Effector CD4-positive, alpha-beta T cell (primary cell): Measurements from ENCODE around the gene B4GALNT1.
"Not testable (repeated sequence)": the region's sequence is repeated elsewhere in the genome, so short reads cannot be mapped to it uniquely, and the experiment has no call there.

ENCODE experiments used
- DNase-seq: peaks from one replicate; pipeline ENCODE4 v3.0.0-alpha.2; 2020

B4GALNT1 gene

DNA sequence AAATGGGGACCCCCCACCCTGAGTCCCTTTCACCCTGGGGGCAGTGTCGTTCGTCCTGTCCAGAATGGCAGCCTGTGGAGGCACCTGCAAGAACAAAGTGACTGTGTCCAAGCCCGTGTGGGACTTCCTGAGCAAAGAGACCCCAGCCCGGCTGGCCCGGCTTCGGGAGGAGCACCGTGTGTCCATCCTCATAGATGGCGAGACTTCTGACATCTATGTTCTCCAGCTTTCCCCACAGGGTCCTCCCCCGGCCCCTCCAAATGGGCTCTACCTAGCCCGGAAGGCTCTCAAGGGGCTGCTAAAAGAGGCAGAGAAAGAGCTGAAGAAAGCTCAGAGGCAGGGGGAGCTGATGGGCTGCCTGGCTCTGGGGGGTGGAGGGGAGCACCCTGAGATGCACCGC lies 26.2 kb downstream of the B4GALNT1 start:
- no peak for DNase-seq

DNA sequence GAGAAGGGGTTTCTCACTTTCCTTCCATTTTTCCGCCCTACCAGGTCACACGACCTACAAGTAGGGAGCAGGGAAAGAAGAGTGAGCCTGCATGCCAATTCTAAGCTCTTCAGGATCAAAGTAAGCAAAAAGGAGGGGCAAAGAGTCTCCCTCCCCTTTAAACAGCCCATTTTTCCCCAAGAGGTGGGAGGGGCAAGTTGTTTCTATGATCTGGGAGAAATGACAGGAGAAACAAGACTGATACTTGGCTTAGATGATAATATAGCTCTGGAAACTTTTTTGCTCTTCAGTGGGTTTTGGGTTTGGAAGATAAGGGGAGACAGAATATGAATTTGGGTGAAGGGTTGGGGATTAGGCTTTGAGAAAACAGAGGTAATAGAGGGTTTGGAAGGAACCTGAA lies 26.6 kb downstream of the B4GALNT1 start:
- no peak for DNase-seq

DNA sequence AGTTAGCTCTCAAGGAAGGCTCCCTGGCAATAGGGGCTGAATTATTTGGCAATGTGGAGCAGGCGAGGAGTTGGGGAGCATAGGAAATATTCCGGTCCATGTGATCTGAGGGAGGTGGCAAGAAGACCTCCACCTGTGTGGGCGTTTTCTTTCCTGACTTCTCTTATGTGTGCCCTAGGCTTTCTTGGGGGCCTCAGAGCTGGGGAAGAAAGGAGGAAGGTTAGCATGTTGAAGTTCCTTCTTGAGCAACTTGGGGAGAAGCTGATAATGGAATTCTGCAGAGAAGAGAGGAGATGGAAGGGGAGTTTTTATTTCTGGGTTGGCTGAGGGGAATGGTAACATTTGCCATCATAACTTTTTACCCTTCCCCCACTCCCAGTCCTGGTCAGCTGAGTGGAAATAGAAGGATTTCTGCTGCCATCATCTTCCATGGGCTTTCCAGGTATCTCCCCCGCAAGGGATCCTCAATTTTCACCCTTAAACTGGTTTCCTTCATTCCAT lies 27.1 kb downstream of the B4GALNT1 start:
- DNase-seq, result no peak

DNA sequence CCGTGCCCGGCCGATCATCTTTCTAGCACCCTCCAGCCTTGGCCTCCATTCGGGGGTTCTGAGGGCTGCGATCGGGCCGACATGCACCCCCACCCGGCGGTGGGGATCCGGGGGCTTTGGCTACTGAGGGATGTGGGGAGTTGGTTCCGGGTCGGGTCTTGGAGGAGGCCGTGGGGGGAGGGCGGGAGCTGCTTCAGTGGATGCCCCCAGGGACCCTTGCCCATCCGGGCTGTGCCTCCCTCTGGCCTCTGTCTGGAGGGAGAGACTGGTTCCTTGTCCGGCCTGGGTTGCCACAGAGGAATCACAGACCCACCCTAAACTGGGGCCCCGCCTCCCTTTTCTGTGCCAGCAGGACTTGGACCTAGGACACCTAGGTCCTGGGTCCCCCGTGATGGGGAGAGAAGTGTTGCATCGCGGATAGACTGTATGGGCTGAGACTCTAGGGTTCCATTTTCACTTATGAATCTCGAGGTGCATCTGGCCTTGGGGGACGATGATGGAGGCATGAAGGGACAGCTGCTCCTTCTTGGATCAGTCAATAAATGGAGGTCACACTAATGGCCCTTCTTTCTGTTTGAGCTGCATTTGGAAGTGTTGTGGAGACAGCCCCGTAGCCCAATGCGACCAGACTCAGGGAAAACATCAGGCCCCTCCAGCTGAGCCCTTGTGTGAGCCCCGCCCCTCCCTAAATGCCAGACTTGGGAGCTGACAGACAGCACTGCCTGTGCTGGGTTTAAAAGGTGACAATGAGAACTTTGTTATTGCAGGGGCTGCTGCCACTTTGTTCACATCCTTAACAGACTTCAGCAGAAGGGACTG lies 27.8 kb downstream of the B4GALNT1 start:
- no peak for DNase-seq

- peak; percentile 19 for DNase-seq
These were observed 28.5 kb downstream of the B4GALNT1 start, which contains the start of gene DTX3 for GRCh38 chr12:57604454-57604991. Gene DTX3, plus strand, starts transcription at chr12:57604824. Its CDS starts 1,694 bp downstream, at chr12:57606518.

DNA sequence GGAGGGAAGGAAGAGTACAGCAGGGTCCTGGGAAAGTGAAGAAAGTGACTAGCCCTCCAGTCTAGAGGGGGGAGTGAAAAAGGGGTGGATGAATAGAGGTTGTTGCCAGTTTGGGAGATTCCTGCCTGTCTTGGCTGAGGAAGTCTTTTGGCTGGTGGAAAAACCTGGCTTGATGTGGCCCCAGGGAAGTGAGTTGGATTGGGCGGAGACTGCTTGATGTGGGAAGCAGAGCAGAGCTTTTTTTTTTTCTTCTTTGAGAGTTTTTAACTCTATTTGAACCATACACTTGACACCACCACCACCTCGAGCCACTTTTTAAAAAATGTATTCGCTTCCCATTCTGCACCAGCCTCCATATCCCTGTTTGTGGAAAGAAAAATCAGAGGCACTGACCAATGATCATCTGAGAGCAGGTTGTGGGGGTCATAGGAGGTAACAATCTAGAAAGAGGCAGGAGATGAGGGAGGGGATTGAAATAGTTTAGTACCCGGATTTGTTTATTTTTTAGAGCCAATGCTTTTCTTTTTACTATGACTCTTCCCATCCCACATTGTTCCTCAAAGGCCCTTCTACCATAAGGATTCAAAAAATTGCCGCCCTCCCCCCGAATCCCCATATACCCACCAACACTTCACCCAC lies 29.1 kb downstream of the B4GALNT1 start:
- DNase-seq, result no peak

DNA sequence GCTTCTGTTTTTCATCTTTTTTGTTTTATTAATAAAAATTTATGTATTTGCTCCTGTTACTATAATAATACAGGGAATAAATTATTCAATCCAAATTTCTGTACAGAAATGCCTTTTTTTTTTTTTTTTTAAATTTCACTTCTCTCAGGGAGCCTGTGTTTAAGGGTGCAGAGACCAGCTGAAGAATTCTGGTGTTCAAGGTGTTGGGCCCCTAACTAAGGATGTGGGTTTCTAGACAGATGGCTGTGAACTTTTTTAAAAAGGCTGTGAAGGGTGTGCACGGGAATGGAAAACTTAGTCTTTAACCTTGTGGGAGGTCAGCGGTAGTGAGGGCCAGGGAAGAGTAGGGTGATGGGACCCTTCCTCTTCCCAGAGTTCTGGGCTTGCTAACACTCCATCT lies 29.7 kb downstream of the B4GALNT1 start:
- no peak for DNase-seq

DNA sequence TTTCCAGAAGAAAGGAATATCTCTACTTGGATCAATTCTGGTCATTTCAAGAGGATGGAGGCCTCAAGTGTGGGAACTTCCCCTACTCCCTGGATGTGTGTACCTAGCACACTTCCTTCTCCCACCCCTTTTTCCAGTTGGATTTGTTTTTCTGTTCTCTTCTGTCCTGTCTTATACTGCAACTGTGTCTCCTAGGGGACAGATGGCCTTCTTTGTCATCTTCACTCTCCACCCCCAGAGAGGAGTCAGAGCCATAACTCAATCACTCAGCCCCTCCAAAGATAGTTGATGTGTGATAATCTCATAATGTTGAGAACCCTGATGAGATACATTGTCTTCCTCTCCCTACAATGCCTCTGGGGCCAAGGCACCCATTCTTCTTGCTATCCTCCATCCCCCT lies 30.5 kb downstream of the B4GALNT1 start:
- DNase-seq, result no peak

GRCh38 chr12:57600395-57600794 lies 32.6 kb downstream of the B4GALNT1 start:
- no peak for DNase-seq

DNA sequence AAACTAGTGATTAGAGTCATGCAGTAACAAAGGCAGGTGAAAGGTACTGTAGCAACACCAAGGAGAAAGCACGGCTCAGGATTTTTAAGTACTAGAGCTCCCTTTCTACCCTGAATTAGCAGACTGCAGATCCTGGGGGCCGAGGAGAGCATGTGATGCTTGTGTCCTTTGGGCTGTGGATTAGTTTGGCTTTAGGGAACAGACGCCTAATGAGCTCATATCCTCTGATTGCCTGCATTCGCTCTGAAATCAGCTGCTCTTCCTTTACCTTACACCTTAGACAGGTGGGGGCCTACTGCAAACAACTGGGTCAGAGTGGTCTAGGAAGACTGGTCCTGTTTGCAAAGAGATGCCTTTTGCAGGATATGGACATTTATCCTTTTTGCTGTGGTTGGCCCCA lies 39.8 kb downstream of the B4GALNT1 start:
- no peak for DNase-seq

DNA sequence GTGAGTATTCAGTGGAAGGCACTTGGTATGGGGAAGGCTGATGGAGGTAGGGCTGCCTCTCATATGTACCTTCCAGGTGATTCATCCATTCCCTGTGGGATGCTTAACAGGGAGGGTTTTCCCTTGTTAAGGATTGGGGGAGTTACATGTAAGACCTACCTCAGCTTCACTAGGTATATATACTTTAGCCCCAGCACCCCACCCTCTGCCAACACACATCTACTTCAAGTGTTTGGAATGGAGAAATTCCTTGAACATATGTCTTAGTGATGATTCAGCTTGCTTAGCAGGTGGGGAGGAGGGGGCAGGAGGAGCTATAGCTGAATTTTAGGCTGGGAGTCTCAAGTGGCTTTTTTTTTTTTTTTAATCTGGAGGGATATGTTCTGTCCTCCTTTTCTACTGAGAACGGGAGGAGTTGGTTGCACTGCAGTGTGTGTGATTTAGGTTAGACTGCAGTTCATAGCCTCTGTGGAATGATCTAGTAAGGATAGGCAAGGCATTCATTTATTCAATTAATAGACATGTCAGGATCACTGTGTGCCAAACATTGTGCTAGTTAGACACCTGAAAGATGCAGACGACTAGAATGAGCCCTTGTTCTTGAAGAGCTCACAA lies 40.3 kb downstream of the B4GALNT1 start:
- DNase-seq, result no peak

GRCh38 chr12:57591782-57592325 lies 41.1 kb downstream of the B4GALNT1 start:
- DNase-seq, result no peak

- DNase-seq, result peak; percentile 68
These were observed 41.9 kb downstream of the B4GALNT1 start, which contains the start of gene PIP4K2C for GRCh38 chr12:57590864-57591781. Gene PIP4K2C, plus strand, starts transcription at chr12:57591192. Its CDS starts 98 bp downstream, at chr12:57591290.

DNA sequence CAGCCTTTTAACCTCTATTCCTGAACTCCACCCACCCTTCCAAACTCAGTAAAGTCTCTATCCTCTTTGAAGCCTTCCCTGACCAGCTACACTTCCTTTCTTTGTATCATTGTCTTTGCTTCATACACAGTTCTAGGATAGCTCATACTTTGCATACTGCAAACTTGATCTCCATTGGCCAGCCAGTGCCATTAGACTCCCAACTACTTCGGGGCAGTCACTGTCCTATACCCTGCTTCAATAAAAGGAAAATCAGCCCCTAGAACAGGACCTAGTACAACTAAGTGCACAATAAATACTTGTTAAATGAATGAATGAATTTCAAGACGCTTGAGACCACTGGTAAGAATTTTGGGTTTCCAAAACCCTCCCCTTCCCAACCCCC lies 42.5 kb downstream of the B4GALNT1 start:
- no peak for DNase-seq

DNA sequence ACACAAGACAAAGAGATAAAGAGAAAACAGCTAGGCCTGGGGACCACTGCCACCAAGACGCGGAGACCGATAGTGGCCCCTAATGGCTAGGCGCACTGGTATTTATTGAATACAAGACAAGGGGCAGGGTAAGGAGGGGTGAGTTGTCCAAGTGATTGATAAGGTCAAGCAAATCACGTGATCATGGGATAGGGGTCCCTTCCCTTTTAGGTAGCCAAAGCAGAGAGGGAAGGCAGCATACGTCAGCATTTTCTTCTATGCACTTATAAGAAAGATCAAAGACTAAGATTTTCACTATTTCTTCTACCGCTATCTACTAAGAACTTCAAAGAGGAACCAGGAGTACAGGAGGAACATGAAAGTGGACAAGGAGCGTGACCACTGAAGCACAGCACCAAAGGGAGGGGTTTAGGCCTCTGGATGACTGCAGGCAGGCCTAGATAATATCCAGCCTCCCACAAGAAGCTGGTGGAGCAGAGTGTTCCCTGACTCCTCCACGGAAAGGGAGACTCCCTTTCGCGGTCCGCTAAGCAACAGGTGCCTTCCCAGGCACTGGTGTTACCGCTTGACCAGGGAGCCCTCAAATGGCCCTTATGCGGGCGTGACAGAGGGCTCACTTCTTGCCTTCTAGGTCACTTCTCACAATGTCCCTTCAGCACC lies 43.9 kb downstream of the B4GALNT1 start:
- DNase-seq, result not testable (repeated sequence)

GRCh38 chr12:57586832-57587429 lies 46.1 kb downstream of the B4GALNT1 start:
- DNase-seq, result no peak

DNA sequence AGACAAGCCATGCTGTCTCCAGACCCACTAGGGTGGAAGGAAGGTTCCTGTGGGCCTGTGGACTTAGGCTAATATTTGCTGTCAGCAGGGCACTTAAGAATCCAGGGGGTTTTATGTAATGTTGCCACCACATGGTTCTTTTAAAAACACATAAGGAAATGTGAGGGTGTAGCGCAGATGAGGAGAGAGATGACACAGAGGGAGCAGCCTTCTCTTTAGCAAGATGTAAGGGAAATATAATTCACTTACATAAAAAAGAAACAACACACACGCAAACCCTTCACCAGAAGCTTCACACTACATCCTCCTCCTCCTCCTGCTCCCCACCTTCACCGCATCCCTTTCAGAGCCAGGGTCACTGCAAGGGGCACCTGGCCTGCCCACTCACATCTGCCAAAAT lies 46.9 kb downstream of the B4GALNT1 start:
- DNase-seq, result no peak

DNA sequence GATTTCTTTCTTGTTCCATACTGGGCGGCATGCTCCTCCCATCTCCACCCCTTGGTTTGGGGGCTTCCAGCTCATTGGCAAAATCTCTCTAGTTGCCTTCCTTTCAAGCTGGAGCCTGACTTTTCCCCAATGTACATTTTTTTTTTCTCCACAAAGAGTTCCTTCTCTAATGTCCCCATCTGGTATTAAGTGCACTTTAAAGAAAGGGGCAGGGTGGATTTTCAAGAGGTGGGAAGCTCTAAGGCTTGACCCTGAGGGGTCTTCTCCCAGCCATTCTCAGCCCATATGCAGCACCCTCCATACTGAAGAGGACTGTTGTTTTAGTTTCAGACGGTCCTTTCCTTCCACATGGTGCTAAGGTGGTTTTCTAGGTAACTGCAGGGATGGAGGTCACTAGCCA lies 47.8 kb downstream of the B4GALNT1 start:
- DNase-seq, result no peak

- no peak for DNase-seq
These were observed 48.3 kb downstream of the B4GALNT1 start for GRCh38 chr12:57584690-57585089.

- DNase-seq, result no peak
These were observed 49.0 kb downstream of the B4GALNT1 start for GRCh38 chr12:57584050-57584449.
